ENCODE results near the gene TMOD2. TPM values are rescaled to one million over a fixed set of nuclear protein-coding genes. Genes with fewer than 3 reads are reported as not detected.
A peak's percentile ranks its signal among the peaks of the same experiment; 100 is the strongest.

TMOD2 gene
- total and polyA plus RNA-seq, 11 donors: 1.3 to 10.9 (median 6.1) TPM

DNA sequence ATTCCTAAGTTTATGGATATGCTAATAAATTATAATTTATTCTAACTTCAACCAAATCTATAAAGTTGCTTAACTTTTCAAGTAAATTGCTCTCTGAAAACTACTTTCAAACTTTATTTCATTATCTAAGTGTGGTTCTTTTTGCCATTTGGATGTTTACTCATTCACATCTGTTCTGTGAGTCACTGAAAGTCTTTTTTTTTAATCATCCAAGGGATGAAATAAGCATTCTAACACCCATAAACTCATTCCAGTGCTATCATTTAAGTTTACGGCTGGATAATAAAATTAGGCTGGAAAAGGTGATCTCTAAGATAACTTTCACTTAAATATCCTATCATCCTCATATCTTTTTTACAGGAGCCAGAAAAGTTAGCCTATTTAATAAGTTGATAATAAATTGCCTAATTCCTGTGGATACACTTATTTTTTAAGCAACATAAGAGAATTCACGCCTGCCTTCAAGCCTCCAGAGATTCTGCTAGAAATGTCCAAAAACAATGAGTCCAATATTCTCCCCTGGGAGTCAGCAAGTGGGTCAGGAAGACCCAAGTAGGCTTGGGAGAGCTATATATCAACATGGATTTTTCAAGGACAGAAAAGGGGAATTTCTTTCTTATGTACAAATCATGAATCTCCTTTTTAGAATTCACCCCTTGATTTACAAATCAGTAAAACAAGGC, 44.3 kb upstream of the TMOD2 start:
- intact Hi-C loops (cut with DNase I): no loop called here
- peaks cover 0 to 12% (median 0%) of the 10 kb centered on the region in 12 donors for H3K4me1 ChIP-seq
- peak overlapping the region in 6 of 12 donors; percentile 10 to 46 (median 34) for H3K27ac ChIP-seq
- TF ChIP-seq, protein P1, sequence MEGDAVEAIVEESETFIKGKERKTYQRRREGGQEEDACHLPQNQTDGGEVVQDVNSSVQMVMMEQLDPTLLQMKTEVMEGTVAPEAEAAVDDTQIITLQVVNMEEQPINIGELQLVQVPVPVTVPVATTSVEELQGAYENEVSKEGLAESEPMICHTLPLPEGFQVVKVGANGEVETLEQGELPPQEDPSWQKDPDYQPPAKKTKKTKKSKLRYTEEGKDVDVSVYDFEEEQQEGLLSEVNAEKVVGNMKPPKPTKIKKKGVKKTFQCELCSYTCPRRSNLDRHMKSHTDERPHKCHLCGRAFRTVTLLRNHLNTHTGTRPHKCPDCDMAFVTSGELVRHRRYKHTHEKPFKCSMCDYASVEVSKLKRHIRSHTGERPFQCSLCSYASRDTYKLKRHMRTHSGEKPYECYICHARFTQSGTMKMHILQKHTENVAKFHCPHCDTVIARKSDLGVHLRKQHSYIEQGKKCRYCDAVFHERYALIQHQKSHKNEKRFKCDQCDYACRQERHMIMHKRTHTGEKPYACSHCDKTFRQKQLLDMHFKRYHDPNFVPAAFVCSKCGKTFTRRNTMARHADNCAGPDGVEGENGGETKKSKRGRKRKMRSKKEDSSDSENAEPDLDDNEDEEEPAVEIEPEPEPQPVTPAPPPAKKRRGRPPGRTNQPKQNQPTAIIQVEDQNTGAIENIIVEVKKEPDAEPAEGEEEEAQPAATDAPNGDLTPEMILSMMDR (IDR thresholded peaks at IDR 0.05): no peak
- no peak for TF ChIP-seq POLR2A (IDR thresholded peaks at IDR 0.05)
- WGBS, 4 donors: 72 to 76% (median 75%) methylated on average over 2 of the region's 2 CpGs
- H3K36me3 ChIP-seq: no peaks in the 10 kb centered on the region
- H3K4me3 ChIP-seq: no peak overlapping the region
- ATAC-seq: peak in 1 of 4 donors; percentile 73
- H3K27me3 ChIP-seq: peaks cover 0 to 4% (median 0%) of the 10 kb centered on the region in 9 donors
- DNase-seq: no peak
- no peaks in the 10 kb centered on the region for H3K9me3 ChIP-seq

DNA sequence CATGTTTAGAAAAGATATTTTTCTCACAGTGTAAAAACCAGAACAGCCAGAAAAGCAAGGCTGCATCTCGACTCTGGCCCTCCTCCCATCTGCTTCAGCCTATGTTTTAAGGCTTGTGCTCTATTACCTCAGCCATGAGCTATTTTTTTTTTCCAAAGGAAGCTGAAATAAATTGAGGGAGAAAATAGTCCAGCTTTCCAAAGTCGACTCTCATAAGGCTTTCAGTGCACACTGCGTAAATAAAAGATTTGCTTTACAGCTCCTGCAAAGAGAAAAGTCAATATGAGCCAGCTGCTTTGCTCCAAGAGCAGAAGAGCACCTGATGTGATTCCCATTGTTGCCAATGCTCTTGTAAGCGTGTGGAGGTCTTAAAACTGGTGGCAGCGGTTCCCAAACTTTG, 43.4 kb upstream of the TMOD2 start:
- intact Hi-C loops (cut with DNase I): no loop called here
- WGBS, 4 donors: 65 to 68% (median 67%) methylated on average over 5 of the region's 5 CpGs
- peak overlapping the region in 1 of 12 donors; percentile 24 for H3K4me3 ChIP-seq
- TF ChIP-seq, protein P1 (IDR thresholded peaks at IDR 0.05): no peak
- no peak for TF ChIP-seq POLR2A (IDR thresholded peaks at IDR 0.05)
- H3K27ac ChIP-seq: peak overlapping the region in 6 of 12 donors; percentile 5 to 46 (median 34)
- H3K4me1 ChIP-seq: peaks cover 0 to 12% (median 0%) of the 10 kb centered on the region in 12 donors
- ATAC-seq (peak in 2 of 4 donors; percentile 10 to 32), DNase-seq (no peak)
- H3K9me3 ChIP-seq: no peaks in the 10 kb centered on the region
- no peaks in the 10 kb centered on the region for H3K36me3 ChIP-seq
- no peaks in the 10 kb centered on the region for H3K27me3 ChIP-seq

DNA sequence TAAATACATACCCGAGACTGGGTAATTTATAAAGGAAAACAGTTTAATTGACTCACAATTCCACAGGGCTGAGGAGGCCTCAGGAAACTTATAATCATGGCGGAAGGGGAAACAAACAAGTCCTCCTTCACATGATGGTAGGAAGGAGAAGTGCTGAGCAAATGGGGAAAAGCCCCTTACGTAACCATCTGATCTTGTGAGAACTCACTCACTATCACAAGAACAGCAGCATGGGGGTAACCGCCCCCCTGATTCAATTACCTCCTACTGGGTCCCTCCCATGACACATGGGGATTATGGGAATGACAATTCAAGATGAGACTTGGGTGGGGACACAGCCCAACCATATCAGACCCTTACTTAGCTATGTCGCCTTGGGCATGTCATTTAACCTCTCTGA, 42.4 kb upstream of the TMOD2 start:
- WGBS, 4 donors: 84 to 94% (median 90%) methylated on average over 5 of the region's 5 CpGs
- ATAC-seq (no peak), DNase-seq (no peak)
- H3K36me3 ChIP-seq: no peaks in the 10 kb centered on the region
- intact Hi-C loops (cut with DNase I): no loop called here
- H3K4me3 ChIP-seq: no peak overlapping the region
- no peaks in the 10 kb centered on the region for H3K9me3 ChIP-seq
- TF ChIP-seq, protein P1 (IDR thresholded peaks at IDR 0.05): no peak
- no peak for TF ChIP-seq POLR2A (IDR thresholded peaks at IDR 0.05)
- H3K4me1 ChIP-seq: peaks cover 0 to 12% (median 0%) of the 10 kb centered on the region in 12 donors
- H3K27me3 ChIP-seq: no peaks in the 10 kb centered on the region
- peak overlapping the region in 2 of 12 donors; percentile 27 to 40 for H3K27ac ChIP-seq

DNA sequence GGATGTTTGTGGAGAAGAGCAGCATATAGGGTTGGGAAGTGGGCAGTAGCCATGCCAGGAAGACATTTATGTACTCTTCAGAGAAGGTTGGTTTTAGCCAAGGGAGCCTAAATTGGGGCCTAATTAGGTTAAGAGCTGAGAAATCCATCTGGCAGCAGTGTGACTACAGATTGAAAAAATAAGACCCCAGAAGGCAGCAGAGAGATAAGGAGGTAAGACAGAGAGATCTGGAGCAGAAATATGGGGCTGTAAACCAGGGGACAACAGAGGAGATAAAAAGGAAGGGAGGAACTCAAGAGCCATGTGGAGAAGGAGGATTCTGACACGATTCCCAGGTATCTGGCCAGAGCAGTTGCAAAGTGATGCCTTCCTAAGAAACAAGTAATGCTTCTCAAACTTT, 37.2 kb upstream of the TMOD2 start:
- TF ChIP-seq, protein P1 (IDR thresholded peaks at IDR 0.05): no peak
- H3K36me3 ChIP-seq: no peaks in the 10 kb centered on the region
- H3K27me3 ChIP-seq: no peaks in the 10 kb centered on the region
- intact Hi-C loops (cut with DNase I): loop anchor here in 1 of 10 donors (10.0 kb wide), 1 partner anchor 61 kb away; no protein-coding TSS in a partner anchor
- ATAC-seq (no peak), DNase-seq (no peak)
- H3K9me3 ChIP-seq: no peaks in the 10 kb centered on the region
- 64 to 79% (median 70%) methylated on average over 1 of the region's 1 CpG for WGBS, 4 donors
- H3K4me3 ChIP-seq: no peak overlapping the region
- H3K4me1 ChIP-seq: no peaks in the 10 kb centered on the region
- no peak overlapping the region for H3K27ac ChIP-seq

Data from heart left ventricle (tissue), 16 donors.